Activated CD8-positive, alpha-beta memory T cell treated with anti-CD3 and anti-CD28 coated beads, Interleukin-2, amount 50 U/mL, for 1 hour (primary cell): ENCODE data around the gene CHMP5.

Experiments used
- DNase-seq: peaks from one replicate; pipeline ENCODE4 v3.0.0-alpha.2; 2020; ENCODE audit errors: extremely low read depth

CHMP5 gene

DNA sequence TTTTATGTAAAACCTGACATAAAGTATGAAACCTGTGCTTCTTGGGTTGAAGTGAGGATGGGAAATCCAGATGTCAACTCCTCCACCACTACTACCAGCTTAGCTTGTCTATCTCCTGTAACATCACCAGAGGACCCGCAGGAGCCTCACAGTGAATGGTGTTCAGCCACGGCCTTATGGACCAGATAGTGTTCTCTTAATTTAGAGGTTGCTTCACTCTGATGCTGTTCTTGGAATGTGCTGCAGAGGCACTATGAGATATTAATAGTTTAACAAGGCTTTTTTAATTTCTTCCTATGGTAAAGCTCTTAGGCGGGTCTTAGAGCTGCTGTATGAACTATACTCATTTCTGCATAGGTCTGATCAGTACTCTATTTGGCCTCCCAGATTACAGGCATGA is 53.4 kb downstream of the CHMP5 start:
- no peak for DNase-seq

DNA sequence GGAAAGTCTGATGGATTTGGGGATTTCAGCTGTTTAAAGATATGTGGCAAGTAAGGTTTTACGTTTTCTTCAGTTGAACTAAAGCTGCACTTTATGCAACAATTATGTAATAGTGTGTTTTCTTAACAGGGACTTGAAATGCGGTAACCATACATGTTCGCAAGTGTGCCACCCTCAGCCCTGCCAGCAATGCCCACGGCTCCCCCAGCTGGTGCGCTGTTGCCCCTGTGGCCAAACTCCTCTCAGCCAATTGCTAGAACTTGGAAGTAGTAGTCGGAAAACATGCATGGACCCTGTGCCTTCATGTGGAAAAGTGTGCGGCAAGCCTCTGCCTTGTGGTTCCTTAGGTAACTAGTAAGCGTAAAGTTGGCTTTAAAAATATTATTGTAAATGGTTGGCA is 53.9 kb downstream of the CHMP5 start:
- no peak for DNase-seq

- DNase-seq: no peak
These were observed 55.4 kb downstream of the CHMP5 start for GRCh38 chr9:33320230-33320567.

GRCh38 chr9:33320568-33321261 is 55.9 kb downstream of the CHMP5 start:
- DNase-seq: no peak

DNA sequence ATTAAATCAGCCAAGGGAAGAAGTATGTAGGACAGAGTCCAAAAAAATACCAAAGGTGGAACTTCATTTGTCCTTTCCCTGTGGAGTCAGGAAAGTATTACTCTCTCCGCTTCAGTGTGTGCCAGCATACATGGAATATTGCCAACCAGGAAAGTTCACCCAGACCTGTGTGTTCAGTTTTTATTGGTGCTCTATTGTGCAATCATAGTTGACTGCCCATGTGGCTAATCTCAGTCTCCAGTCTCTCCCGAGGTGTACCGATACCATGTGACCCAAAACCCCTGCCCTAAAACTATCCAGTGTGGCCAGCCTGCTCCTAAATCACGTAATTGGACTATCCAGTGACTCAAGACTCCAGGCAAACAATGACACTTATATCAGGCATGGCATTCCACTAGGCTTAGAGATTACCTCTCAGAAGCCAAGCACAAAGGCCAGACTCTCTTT is 64.3 kb downstream of the CHMP5 start:
- no peak for DNase-seq

GRCh38 chr9:33329979-33330378 is 65.1 kb downstream of the CHMP5 start:
- DNase-seq: no peak

- no peak for DNase-seq
These were observed 66.6 kb downstream of the CHMP5 start for GRCh38 chr9:33331377-33331891.
